ENCODE results near the gene CORO6. TPM values are rescaled to one million over a fixed set of nuclear protein-coding genes. Genes with fewer than 3 reads are reported as not detected.

Gene CORO6
- total and polyA plus RNA-seq, 2 experiments from 2014 or later = 3.7 to 6.5 TPM

- Histone ChIP-seq H3F3A (ENCODE audit: insufficient read depth) (no peaks in the 10 kb centered on the region), H3K4me1 (ENCODE audit: insufficient read depth) (peaks cover 12% of the 10 kb centered on the region), H3K36me3 (ENCODE audit: low read depth) (no peaks in the 10 kb centered on the region; the same call in 1 of the 2 replicates), H3K9me2 (ENCODE audit: insufficient read depth) (no peaks in the 10 kb centered on the region), H3K4me2 (ENCODE audit: unreplicated experiment) (no peak overlapping the region), H3K9ac (no peak overlapping the region), H3K27me3 (replicated peaks; ENCODE audit: insufficient read depth) (no peaks in the 10 kb centered on the region), H4K20me1 (ENCODE audit: insufficient read depth) (peaks cover 3% of the 10 kb centered on the region; the same call in 1 of the 2 replicates), H3K4me3 (no peak overlapping the region), H3K27ac (no peak overlapping the region), H2AFZ (no peak overlapping the region), H3K9me3 (ENCODE audit: low read depth) (no peaks in the 10 kb centered on the region), H3K79me2 (ENCODE audit: insufficient read depth) (peaks cover 66% of the 10 kb centered on the region)
- in situ Hi-C loops (cut with MboI) = no loop called here
- TF ChIP-seq EZH2 (IDR thresholded peaks at IDR 0.05; ENCODE audit: insufficient read depth, poor library complexity, severe bottlenecking) (no peak), EZH2phosphoT487 (IDR thresholded peaks at IDR 0.05; ENCODE audit: insufficient read depth, low read depth) (no peak)
- 92 to 94% methylated on average over 15 to 16 of the region's 16 CpGs for WGBS, 2 experiments (ENCODE audit: low coverage in 1 of 2, low lambda C conversion rate in 2 of 2, missing lambda C conversion rate in 2 of 2)
- DNase-seq = no peak
These were observed 39.1 kb downstream of the CORO6 start for GRCh38 chr17:29583324-29584248.

DNA sequence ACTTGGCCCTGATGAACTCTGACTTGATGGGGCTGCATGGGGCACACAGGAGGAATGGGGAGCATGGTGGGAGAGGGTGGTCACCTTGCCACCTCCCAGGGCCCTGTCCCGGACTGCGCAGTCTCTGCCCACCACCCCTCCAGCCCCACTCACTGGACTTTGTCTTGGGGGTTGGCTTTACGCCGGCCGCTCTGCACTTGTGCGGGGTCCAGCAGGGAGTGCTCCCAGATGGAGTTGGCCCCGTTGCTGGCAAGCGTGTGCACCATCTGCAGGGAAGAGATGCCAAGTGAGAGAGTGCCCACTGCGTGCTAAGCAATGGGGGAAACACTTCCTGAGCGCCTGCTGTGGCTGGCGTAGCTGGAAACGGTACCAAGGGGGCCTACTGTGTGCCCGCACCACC, 39.9 kb downstream of the CORO6 start:
- TF ChIP-seq EZH2 (IDR thresholded peaks at IDR 0.05; ENCODE audit: insufficient read depth, poor library complexity, severe bottlenecking) (no peak), EZH2phosphoT487 (IDR thresholded peaks at IDR 0.05; ENCODE audit: insufficient read depth, low read depth) (no peak)
- peaks cover 9% of the 10 kb centered on the region for H3K4me1 ChIP-seq (ENCODE audit: insufficient read depth)
- H3K4me3 ChIP-seq = no peak overlapping the region
- H3F3A ChIP-seq (ENCODE audit: insufficient read depth) = no peaks in the 10 kb centered on the region
- H3K9me3 ChIP-seq (ENCODE audit: low read depth) = no peaks in the 10 kb centered on the region
- no peaks in the 10 kb centered on the region for H3K9me2 ChIP-seq (ENCODE audit: insufficient read depth)
- H2AFZ ChIP-seq = no peak overlapping the region
- DNase-seq = no peak
- no peaks in the 10 kb centered on the region; the same call in 1 of the 2 replicates for H3K36me3 ChIP-seq (ENCODE audit: low read depth)
- H4K20me1 ChIP-seq (ENCODE audit: insufficient read depth) = peaks cover 3% of the 10 kb centered on the region; the same call in 1 of the 2 replicates
- in situ Hi-C loops (cut with MboI) = no loop called here
- no peaks in the 10 kb centered on the region for H3K27me3 ChIP-seq (replicated peaks; ENCODE audit: insufficient read depth)
- H3K79me2 ChIP-seq (ENCODE audit: insufficient read depth) = peaks cover 58% of the 10 kb centered on the region
- WGBS, 2 experiments (ENCODE audit: low coverage in 1 of 2, low lambda C conversion rate in 2 of 2, missing lambda C conversion rate in 2 of 2) = 57 to 64% methylated on average over 13 of the region's 13 CpGs
- no peak overlapping the region for H3K9ac ChIP-seq
- H3K4me2 ChIP-seq (ENCODE audit: unreplicated experiment) = no peak overlapping the region
- no peak overlapping the region for H3K27ac ChIP-seq

DNA sequence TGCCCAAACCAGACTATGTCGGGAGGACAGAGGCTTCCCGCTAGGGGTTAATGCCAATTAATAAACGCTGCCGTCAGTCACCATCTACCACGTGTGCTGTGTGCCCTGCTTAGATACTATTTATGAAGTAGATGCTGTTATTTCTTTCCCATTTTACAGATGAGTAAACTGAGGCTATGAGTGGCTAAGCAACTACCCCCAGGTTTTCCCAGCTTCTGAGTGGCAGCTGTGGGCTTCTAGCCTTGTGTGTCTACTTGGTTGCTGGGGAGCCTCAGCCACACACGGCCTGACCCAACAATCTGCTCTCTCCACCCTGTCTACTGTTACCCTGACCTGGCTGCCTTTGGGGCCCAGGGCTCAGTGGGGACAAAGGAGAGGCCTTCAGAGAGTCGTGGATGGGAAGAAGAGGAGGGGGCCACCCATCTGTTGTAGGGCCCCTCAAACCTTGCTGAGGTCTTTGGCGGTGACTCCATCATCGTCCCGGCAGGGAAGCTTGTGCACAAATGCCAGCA, 40.4 kb downstream of the CORO6 start:
- no peak overlapping the region for H3K4me2 ChIP-seq (ENCODE audit: unreplicated experiment)
- no peaks in the 10 kb centered on the region for H3K27me3 ChIP-seq (replicated peaks; ENCODE audit: insufficient read depth)
- in situ Hi-C loops (cut with MboI) = no loop called here
- TF ChIP-seq EZH2phosphoT487 (IDR thresholded peaks at IDR 0.05; ENCODE audit: insufficient read depth, low read depth) (no peak), EZH2 (IDR thresholded peaks at IDR 0.05; ENCODE audit: insufficient read depth, poor library complexity, severe bottlenecking) (no peak)
- H3K79me2 ChIP-seq (ENCODE audit: insufficient read depth) = peaks cover 54% of the 10 kb centered on the region
- H3K27ac ChIP-seq = no peak overlapping the region
- H3F3A ChIP-seq (ENCODE audit: insufficient read depth) = no peaks in the 10 kb centered on the region
- DNase-seq = no peak
- H3K9me2 ChIP-seq (ENCODE audit: insufficient read depth) = no peaks in the 10 kb centered on the region
- no peak overlapping the region for H3K9ac ChIP-seq
- H3K9me3 ChIP-seq (ENCODE audit: low read depth) = no peaks in the 10 kb centered on the region
- peaks cover 3% of the 10 kb centered on the region; the same call in 1 of the 2 replicates for H4K20me1 ChIP-seq (ENCODE audit: insufficient read depth)
- 56 to 58% methylated on average over 10 of the region's 10 CpGs for WGBS, 2 experiments (ENCODE audit: low coverage in 1 of 2, low lambda C conversion rate in 2 of 2, missing lambda C conversion rate in 2 of 2)
- no peaks in the 10 kb centered on the region; the same call in 1 of the 2 replicates for H3K36me3 ChIP-seq (ENCODE audit: low read depth)
- H2AFZ ChIP-seq = no peak overlapping the region
- H3K4me1 ChIP-seq (ENCODE audit: insufficient read depth) = peaks cover 9% of the 10 kb centered on the region; the same call in 1 of the 2 replicates
- H3K4me3 ChIP-seq = no peak overlapping the region

- WGBS, 2 experiments (ENCODE audit: low coverage in 1 of 2, low lambda C conversion rate in 2 of 2, missing lambda C conversion rate in 2 of 2) = 87 to 88% methylated on average over 17 to 18 of the region's 20 CpGs
- Histone ChIP-seq H4K20me1 (ENCODE audit: insufficient read depth) (peaks cover 3% of the 10 kb centered on the region; the same call in 1 of the 2 replicates), H2AFZ (no peak overlapping the region), H3K27ac (no peak overlapping the region), H3K9me3 (ENCODE audit: low read depth) (no peaks in the 10 kb centered on the region), H3K4me2 (ENCODE audit: unreplicated experiment) (no peak overlapping the region), H3K9ac (no peak overlapping the region), H3K79me2 (ENCODE audit: insufficient read depth) (peaks cover 48% of the 10 kb centered on the region), H3K36me3 (ENCODE audit: low read depth) (no peaks in the 10 kb centered on the region; the same call in 1 of the 2 replicates), H3K4me1 (ENCODE audit: insufficient read depth) (peaks cover 9% of the 10 kb centered on the region; the same call in 1 of the 2 replicates), H3K9me2 (ENCODE audit: insufficient read depth) (no peaks in the 10 kb centered on the region), H3K27me3 (replicated peaks; ENCODE audit: insufficient read depth) (no peaks in the 10 kb centered on the region), H3F3A (ENCODE audit: insufficient read depth) (no peaks in the 10 kb centered on the region), H3K4me3 (no peak overlapping the region)
- in situ Hi-C loops (cut with MboI) = no loop called here
- no peak for DNase-seq
- TF ChIP-seq EZH2 (IDR thresholded peaks at IDR 0.05; ENCODE audit: insufficient read depth, poor library complexity, severe bottlenecking) = no peak
These were observed 41.0 kb downstream of the CORO6 start for GRCh38 chr17:29581583-29582253.

All from GM23248 (cell line).